NCI-H345 treated with DMSO at 0.1 percent for 48 hours (cell line): ENCODE data around the gene MET.
"Not testable (repeated sequence)": the region's sequence is repeated elsewhere in the genome, so short reads cannot be mapped to it uniquely, and the experiment has no call there.

Experiments
- DNase-seq: peaks from one replicate; lab custom pipeline; 2025; ENCODE audit not compliant: unreplicated experiment; lab: John Stamatoyannopoulos, UW

The MET gene

GRCh38 chr7:116726713-116727431, 54.9 kb downstream of the MET start:
- no peak for DNase-seq

- no peak for DNase-seq
These were observed 55.5 kb downstream of the MET start for GRCh38 chr7:116727432-116728009.

GRCh38 chr7:116728413-116728812, 56.4 kb downstream of the MET start:
- no peak for DNase-seq

GRCh38 chr7:116730097-116731022, 58.4 kb downstream of the MET start:
- no peak for DNase-seq

GRCh38 chr7:116731023-116731395, 59.0 kb downstream of the MET start:
- DNase-seq = no peak

GRCh38 chr7:116731445-116732335, 59.7 kb downstream of the MET start:
- DNase-seq = no peak

- DNase-seq = no peak
These were observed 61.0 kb downstream of the MET start for GRCh38 chr7:116732788-116733694.

GRCh38 chr7:116733924-116734580, 62.1 kb downstream of the MET start:
- no peak for DNase-seq

- DNase-seq = no peak
These were observed 62.7 kb downstream of the MET start for GRCh38 chr7:116734710-116735109.

- DNase-seq = no peak
These were observed 65.1 kb downstream of the MET start for GRCh38 chr7:116736927-116737715.

GRCh38 chr7:116738378-116738777, 66.4 kb downstream of the MET start:
- no peak for DNase-seq

- DNase-seq = no peak
These were observed 67.3 kb downstream of the MET start for GRCh38 chr7:116739307-116739706.

- DNase-seq = no peak
These were observed 68.2 kb downstream of the MET start for GRCh38 chr7:116740231-116740630.

- no peak for DNase-seq
These were observed 68.9 kb downstream of the MET start for GRCh38 chr7:116740755-116741462.

- DNase-seq = no peak
These were observed 69.8 kb downstream of the MET start for GRCh38 chr7:116741625-116742316.

- DNase-seq = no peak
These were observed 70.6 kb downstream of the MET start for GRCh38 chr7:116742641-116743040.

GRCh38 chr7:116743835-116744234, 71.8 kb downstream of the MET start:
- not testable (repeated sequence) for DNase-seq
